Left ventricle myocardium superior (tissue), 1 donor: ENCODE results near the gene LRRK1. TPM values are rescaled to one million over a fixed set of nuclear protein-coding genes. Genes with fewer than 3 reads are reported as not detected.

Source experiments
- ATAC-seq: fragments of 200-7000 bp; cut with Tn5 transposase; one replicate; pipeline ENCODE4 v1.9.1; 2020; ENCODE audit warnings: mild to moderate bottlenecking, moderate library complexity
- DNase-seq: peaks from one replicate; pipeline ENCODE4 v3.0.0-alpha.2; 2020
- intact Hi-C: fragments of 100-400 bp; cut with micrococcal nuclease; formaldehyde crosslinking; loops from one replicate; pipeline ENCODE4 v1.11.0; 2022
- total RNA-seq: library from RNA; stranded (reverse); fragmentation: NEBNext Ultra II Directional; extraction: Animal tissue kit (Norgen Biotek cat#: 25700); gene quantifications from one replicate; pipeline ENCODE4 v1.2.1, GENCODE V29; 2021
- donor health status: DM: no; HTN: yes; CAD: no; lungs with severe emphysema.

The LRRK1 gene
- total RNA-seq, 1 donor from 2014 or later: 2.3 TPM

DNA sequence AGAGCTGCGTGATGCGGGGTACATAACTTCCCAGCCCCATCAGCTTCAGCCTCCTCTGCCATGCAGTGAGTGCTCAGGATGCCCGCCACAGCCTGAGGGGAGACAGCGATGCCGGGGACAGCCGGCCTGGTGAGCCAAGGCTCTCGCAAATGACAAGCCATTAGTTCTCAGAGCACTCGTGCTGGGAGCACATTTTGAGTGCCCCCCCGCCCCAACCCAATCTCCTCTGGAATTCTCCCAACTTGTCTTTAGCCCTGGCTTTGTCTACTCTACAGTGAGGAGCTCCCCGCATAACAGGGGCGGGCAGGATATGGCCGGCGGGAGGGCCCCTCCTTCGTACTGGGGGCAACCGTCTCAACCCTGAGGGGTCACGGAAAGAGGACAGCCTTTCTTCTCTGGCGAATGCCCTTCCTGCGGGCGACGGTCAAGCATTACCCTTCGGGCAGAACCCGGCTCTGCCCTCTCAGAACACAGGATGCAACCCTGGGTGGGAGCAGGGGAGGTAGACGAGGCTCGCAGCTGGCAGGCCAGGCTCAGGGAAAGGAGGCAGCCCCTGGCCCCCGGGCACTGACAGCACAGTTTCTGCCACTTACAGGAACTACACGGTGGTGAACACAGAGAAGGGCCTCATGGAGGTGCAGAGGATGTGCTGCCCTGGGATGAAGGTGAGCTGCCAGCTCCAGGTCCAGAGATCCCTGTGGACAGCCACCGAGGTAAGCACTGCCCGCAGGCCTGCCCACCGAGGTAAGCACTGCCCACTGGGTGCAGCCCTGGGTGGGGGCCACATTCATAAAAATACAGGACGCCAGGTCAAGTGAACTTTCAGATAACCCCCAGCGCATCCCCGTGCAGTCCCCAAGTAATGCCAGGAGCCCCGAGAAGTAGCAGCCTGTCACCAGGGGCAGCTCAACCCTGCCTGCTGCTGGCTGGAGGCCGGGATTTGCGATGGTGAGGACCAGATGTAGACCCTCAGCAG, 141.7 kb downstream of the LRRK1 start:
- ATAC-seq (no peak), DNase-seq (no peak)
- intact Hi-C loops: no loop called here

DNA sequence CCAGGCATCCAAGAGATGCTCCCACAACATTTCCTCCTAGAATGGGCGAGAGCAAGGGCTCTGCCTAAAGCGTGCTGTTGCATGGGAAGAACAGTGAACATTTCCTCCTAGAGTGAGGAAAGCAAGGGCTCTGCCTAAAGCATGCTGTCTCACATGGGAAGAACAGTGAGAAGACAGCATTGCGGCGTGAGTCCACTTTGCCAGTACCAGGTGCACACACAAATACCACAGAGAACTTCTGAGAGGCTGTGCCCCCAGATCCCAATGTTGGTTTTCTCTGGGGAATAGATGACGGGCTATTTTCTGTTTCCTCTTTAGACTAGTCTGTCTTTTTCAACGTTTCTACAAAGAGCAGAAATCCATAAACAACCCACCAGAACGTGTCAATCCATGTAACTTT, 142.9 kb downstream of the LRRK1 start:
- intact Hi-C loops: no loop called here
- DNase-seq: no peak
- no peak for ATAC-seq

- ATAC-seq: no peak
- intact Hi-C loops: no loop called here
- no peak for DNase-seq
Measured at GRCh38 chr15:101062471-101063171, 143.5 kb downstream of the LRRK1 start.

GRCh38 chr15:101063212-101063611, 144.1 kb downstream of the LRRK1 start:
- intact Hi-C loops: no loop called here
- DNase-seq: no peak
- no peak for ATAC-seq

- intact Hi-C loops: no loop called here
- ATAC-seq (peak; percentile 79), DNase-seq (peak; percentile 79)
Measured at GRCh38 chr15:101063891-101064794, 145.0 kb downstream of the LRRK1 start.

DNA sequence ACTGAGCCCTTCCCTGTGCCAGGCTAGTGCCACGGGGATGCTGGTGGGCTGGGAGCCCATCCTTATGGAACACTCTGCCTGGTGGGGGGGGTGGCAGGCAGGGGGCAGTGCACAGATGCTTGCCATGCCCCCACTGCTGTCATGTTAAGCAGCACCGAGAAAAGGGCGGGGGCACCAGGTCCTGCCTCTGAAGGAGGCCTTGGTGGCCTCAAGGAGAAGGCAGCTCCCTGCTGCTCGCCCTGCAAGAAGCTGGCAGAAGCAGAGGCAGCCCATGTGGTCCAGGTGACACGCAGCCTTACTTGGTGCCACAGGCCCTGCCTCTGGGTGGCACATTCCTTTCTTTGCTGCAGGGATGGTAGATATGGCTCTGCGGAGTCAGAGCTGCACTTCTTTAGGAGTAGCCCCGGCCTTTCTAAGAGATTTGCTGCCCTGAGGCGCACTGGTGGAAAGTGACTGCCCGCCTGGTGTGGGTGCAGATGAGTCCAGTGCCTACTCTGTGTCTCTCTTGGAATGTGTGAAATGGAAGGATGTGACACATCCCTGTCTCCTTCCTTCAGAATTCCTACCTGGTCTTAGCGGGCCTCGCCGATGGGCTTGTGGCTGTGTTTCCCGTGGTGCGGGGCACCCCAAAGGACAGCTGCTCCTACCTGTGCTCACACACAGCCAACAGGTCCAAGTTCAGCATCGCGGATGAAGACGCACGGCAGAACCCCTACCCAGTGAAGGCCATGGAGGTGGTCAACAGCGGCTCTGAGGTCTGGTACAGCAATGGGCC, 145.8 kb downstream of the LRRK1 start:
- ATAC-seq: no peak
- no peak for DNase-seq
- intact Hi-C loops: no loop called here

GRCh38 chr15:101065570-101066221, 146.5 kb downstream of the LRRK1 start:
- ATAC-seq (no peak), DNase-seq (no peak)
- intact Hi-C loops: no loop called here

- no peak for DNase-seq
- intact Hi-C loops: no loop called here
- ATAC-seq: no peak
Measured at GRCh38 chr15:101066501-101067408, 147.6 kb downstream of the LRRK1 start.

DNA sequence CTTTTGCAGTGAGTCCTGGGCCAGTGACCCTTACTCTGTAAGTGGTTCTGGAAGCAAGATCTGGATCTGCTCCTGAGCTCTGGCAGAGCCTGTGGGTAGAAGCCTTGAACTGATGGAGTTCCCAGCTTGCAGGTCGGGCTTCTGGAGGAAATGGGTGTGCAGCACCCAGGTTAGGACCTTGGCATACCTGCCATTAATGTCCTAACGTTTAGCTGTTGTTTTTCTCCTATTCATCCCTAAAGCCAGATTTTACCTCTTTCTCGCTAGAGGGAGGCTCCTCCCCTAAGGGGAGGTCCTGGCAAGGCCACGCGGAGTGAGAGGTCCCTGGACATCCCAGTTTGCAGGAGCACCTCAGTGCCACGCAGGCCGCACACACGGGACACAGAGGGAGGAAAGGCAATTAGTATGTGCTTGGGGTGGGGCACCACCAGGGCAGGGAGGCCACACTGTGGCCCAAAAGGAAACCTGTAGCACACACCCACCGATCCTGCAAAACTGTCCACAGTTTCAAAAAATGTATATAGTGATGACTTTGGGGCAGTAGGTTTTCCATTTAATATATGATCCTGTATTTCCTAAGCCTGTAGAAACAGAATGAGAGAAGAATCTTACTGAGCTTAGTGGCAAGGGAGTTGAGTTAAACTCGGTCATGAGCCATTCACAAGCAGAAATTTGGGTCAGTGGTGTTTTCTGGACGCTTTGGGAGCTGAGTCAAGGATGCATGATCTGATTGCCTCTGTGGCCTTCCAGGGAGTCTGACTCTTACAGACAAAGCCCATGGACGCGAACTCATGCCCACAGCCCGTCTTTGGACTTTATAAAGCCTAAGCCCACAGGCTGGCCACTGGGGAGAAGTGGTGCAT, 148.7 kb downstream of the LRRK1 start:
- ATAC-seq (no peak), DNase-seq (no peak)
- intact Hi-C loops: no loop called here

- intact Hi-C loops: no loop called here
- no peak for DNase-seq
- ATAC-seq: no peak
Measured at GRCh38 chr15:101068523-101068960, 149.4 kb downstream of the LRRK1 start.

GRCh38 chr15:101068961-101069653, 149.9 kb downstream of the LRRK1 start:
- ATAC-seq (peak; percentile 8), DNase-seq (no peak)
- intact Hi-C loops: no loop called here

GRCh38 chr15:101069654-101069973, 150.5 kb downstream of the LRRK1 start:
- intact Hi-C loops: no loop called here
- no peak for DNase-seq
- no peak for ATAC-seq

DNA sequence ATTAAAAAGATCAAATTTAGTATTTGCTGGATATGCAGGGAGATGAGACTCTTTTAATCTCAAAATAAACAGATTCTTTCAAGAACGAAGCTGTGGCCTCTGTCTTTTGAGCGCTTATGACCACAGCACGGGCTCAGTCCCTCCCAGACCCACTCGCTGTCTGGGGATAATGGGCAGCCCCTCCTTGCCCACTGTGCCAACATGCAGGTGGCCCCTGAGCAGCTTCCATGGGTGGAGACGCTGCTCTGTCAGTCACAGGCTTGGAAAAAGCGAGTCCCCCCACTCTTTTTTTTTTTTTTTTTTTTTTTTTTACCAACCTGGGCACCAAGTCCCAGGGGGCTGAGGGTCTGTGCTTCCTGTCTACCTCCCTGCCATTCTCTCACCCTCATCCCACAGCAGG, 150.9 kb downstream of the LRRK1 start:
- no peak for ATAC-seq
- intact Hi-C loops: no loop called here
- no peak for DNase-seq

DNA sequence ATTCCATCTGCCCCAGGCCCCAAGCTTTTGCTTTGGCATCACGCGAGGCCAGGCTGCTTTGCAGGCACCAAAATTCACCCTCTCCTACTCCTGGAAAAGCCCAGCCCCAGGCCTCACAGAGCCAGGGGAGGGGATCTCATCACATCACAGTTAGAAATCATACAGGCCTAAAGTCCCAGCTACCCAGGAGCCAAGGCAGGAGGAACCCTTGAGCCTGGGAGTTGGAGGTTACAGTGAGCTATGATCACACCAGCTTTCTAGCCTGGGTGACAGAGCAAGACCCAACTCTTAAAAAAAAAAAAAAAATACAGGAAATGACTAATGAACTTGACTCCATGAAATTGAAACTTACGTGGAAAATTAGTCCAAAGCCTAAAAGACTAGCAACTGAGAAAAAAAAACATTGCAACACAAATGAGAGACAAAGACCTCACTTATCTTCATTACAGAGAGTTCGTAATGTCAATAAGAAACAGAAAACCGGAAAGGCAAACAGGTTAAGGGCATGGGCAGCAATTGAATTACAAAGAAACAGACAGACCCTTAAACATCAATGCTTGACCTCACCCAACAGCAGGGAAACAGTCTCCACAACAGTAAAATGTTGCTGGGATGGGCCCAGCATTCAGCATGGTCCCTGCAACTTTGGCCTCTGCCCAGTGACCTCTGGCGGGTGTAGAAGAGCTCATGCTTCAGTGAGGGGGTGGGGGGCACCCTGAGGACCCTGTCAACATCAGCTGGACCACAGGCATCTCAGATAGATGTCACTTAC, 151.5 kb downstream of the LRRK1 start:
- ATAC-seq: peak; percentile 87
- DNase-seq: no peak
- intact Hi-C loops: no loop called here

GRCh38 chr15:101071651-101072050, 152.5 kb downstream of the LRRK1 start:
- no peak for DNase-seq
- intact Hi-C loops: no loop called here
- no peak for ATAC-seq
